CD4-positive, alpha-beta T cell treated with Interferon gamma for 1 hour (primary cell): Measurements from ENCODE around the gene NPIPA5.
"Not testable (repeated sequence)": the region's sequence is repeated elsewhere in the genome, so short reads cannot be mapped to it uniquely, and the experiment has no call there.

Source experiments
- DNase-seq: peaks from one replicate; pipeline ENCODE4 v3.0.0-alpha.2; 2020

NPIPA5 gene

GRCh38 chr16:15388060-15388459 lies 10.0 kb upstream of the NPIPA5 start:
- not testable (repeated sequence) for DNase-seq

- DNase-seq = not testable (repeated sequence)
Observed at GRCh38 chr16:15382810-15383209, 4.7 kb upstream of the NPIPA5 start.

- DNase-seq = not testable (repeated sequence)
Observed at GRCh38 chr16:15357495-15357894, 20.6 kb downstream of the NPIPA5 start.

GRCh38 chr16:15354846-15355245 lies 23.2 kb downstream of the NPIPA5 start:
- not testable (repeated sequence) for DNase-seq

- not testable (repeated sequence) for DNase-seq
Observed at GRCh38 chr16:15352852-15353251, 25.2 kb downstream of the NPIPA5 start.

GRCh38 chr16:15351745-15352144 lies 26.3 kb downstream of the NPIPA5 start:
- not testable (repeated sequence) for DNase-seq

GRCh38 chr16:15351251-15351650 lies 26.8 kb downstream of the NPIPA5 start:
- not testable (repeated sequence) for DNase-seq

- DNase-seq = not testable (repeated sequence)
Observed at GRCh38 chr16:15348721-15349120, 29.4 kb downstream of the NPIPA5 start.

GRCh38 chr16:15342337-15342736 lies 35.8 kb downstream of the NPIPA5 start:
- not testable (repeated sequence) for DNase-seq

GRCh38 chr16:15338986-15339385 lies 39.1 kb downstream of the NPIPA5 start:
- DNase-seq = not testable (repeated sequence)

- DNase-seq = not testable (repeated sequence)
Observed at GRCh38 chr16:15337974-15338605, 40.0 kb downstream of the NPIPA5 start.

GRCh38 chr16:15335609-15336008 lies 42.5 kb downstream of the NPIPA5 start:
- not testable (repeated sequence) for DNase-seq

- not testable (repeated sequence) for DNase-seq
Observed at GRCh38 chr16:15333969-15334368, 44.1 kb downstream of the NPIPA5 start.

GRCh38 chr16:15330978-15331377 lies 47.1 kb downstream of the NPIPA5 start:
- not testable (repeated sequence) for DNase-seq

GRCh38 chr16:15324954-15325353 lies 53.1 kb downstream of the NPIPA5 start:
- not testable (repeated sequence) for DNase-seq

GRCh38 chr16:15323373-15323772 lies 54.7 kb downstream of the NPIPA5 start:
- DNase-seq = not testable (repeated sequence)

GRCh38 chr16:15321221-15321620 lies 56.9 kb downstream of the NPIPA5 start:
- DNase-seq = not testable (repeated sequence)

- DNase-seq = not testable (repeated sequence)
Observed at GRCh38 chr16:15314562-15314961, 63.5 kb downstream of the NPIPA5 start.
